ENCODE results near the gene CACNG4. TPM values are rescaled to one million over a fixed set of nuclear protein-coding genes. Genes with fewer than 3 reads are reported as not detected.

Gene CACNG4
- total and polyA plus RNA-seq, 12 donors, result 0.11 to 2.4 (median 0.88) TPM; not detected in 4

GRCh38 chr17:66975614-66976378 lies 11.3 kb downstream of the CACNG4 start:
- Histone ChIP-seq H3K27me3 (no peaks in the 10 kb centered on the region), H3K4me1 (replicated peaks in 1 of 2) (peaks cover 7 to 9% of the 10 kb centered on the region in 2 donors), H3K27ac (no peak overlapping the region), H3K36me3 (replicated peaks in 1 of 2) (no peaks in the 10 kb centered on the region), H3K9me3 (replicated peaks in 1 of 3) (no peaks in the 10 kb centered on the region), H3K4me3 (no peak overlapping the region)
- TF ChIP-seq CTCF (IDR thresholded peaks at IDR 0.05), result no peak
- no peak for TF ChIP-seq POLR2A (IDR thresholded peaks at IDR 0.05)
- WGBS, 4 donors, result 57 to 74% (median 74%) methylated on average over 6 to 14 of the region's 14 CpGs
- intact Hi-C loops (cut with DNase I), result no loop called here
- no peak for DNase-seq

GRCh38 chr17:66976379-66976663 lies 11.8 kb downstream of the CACNG4 start:
- intact Hi-C loops (cut with DNase I), result no loop called here
- 62 to 79% (median 72%) methylated on average over 2 of the region's 2 CpGs for WGBS, 4 donors
- H3K4me3 ChIP-seq, result no peak overlapping the region

GRCh38 chr17:66976781-66977201 lies 12.3 kb downstream of the CACNG4 start:
- intact Hi-C loops (cut with DNase I), result no loop called here
- Histone ChIP-seq H3K4me1 (replicated peaks in 1 of 2) (peaks cover 7 to 9% of the 10 kb centered on the region in 2 donors), H3K27ac (peak overlapping the region in 1 of 5 donors; percentile 5), H3K36me3 (replicated peaks in 1 of 2) (no peaks in the 10 kb centered on the region), H3K9me3 (replicated peaks in 1 of 3) (no peaks in the 10 kb centered on the region), H3K27me3 (no peaks in the 10 kb centered on the region), H3K4me3 (no peak overlapping the region)
- WGBS, 4 donors, result 32 to 47% (median 44%) methylated on average over 11 of the region's 11 CpGs
- TF ChIP-seq POLR2A (IDR thresholded peaks at IDR 0.05), result no peak
- TF ChIP-seq CTCF (IDR thresholded peaks at IDR 0.05), result no peak
- DNase-seq, result peak in 3 of 7 donors; percentile 34 to 71 (median 50)

More at GRCh38 chr17:66976379-66976663, 11.8 kb downstream of the CACNG4 start:
- DNase-seq, result no peak
- Histone ChIP-seq H3K4me1 (replicated peaks in 1 of 2) (peaks cover 7 to 9% of the 10 kb centered on the region in 2 donors), H3K27ac (no peak overlapping the region), H3K27me3 (no peaks in the 10 kb centered on the region), H3K9me3 (replicated peaks in 1 of 3) (no peaks in the 10 kb centered on the region), H3K36me3 (replicated peaks in 1 of 2) (no peaks in the 10 kb centered on the region)
- TF ChIP-seq POLR2A (IDR thresholded peaks at IDR 0.05) (no peak), CTCF (IDR thresholded peaks at IDR 0.05) (no peak)

GRCh38 chr17:66978514-66979061 lies 14.1 kb downstream of the CACNG4 start:
- no peaks in the 10 kb centered on the region for H3K9me3 ChIP-seq (replicated peaks in 1 of 3)
- TF ChIP-seq CTCF (IDR thresholded peaks at IDR 0.05) (no peak), POLR2A (IDR thresholded peaks at IDR 0.05) (peak in 1 of 2 donors; percentile 45)
- peak; percentile 53 to 92 (median 81) for DNase-seq
- no peak overlapping the region for H3K4me3 ChIP-seq
- no peaks in the 10 kb centered on the region for H3K36me3 ChIP-seq (replicated peaks in 1 of 2)
- peak overlapping the region in 1 of 5 donors; percentile 24 for H3K27ac ChIP-seq
- WGBS, 4 donors, result 32 to 54% (median 37%) methylated on average over 17 to 19 of the region's 19 CpGs
- intact Hi-C loops (cut with DNase I), result no loop called here
- no peaks in the 10 kb centered on the region for H3K27me3 ChIP-seq
- H3K4me1 ChIP-seq (replicated peaks in 1 of 2), result peaks cover 7 to 9% of the 10 kb centered on the region in 2 donors
